Esophagus squamous epithelium (tissue), 5 donors: ENCODE measurements around the gene RALGPS1. TPM values are rescaled to one million over a fixed set of nuclear protein-coding genes. Genes with fewer than 3 reads are reported as not detected.

Experiments
- DNase-seq: peaks from one replicate; lab custom pipeline; 2025; lab: John Stamatoyannopoulos, UW
- H3K27ac ChIP-seq, 4 donors: fragments of 200-600 bp; sonication (generic); one replicate each; pipeline ENCODE4 v1.5.1; 2016 to 2019; ENCODE audit warnings: mild to moderate bottlenecking in 1 of 4
- H3K27me3 ChIP-seq, 4 donors: fragments of 200-600 bp; sonication (generic); 1 replicate in 3 of 4; 2 replicates in 1 of 4; pipeline versions ENCODE4 v1.5.1 to v1.6.0; 2017 to 2021; ENCODE audit warnings: antibody characterized with exemption in 1 of 4
- H3K36me3 ChIP-seq, 3 donors: fragments of 200-600 bp; sonication (generic); one replicate each; pipeline ENCODE4 v1.5.1; 2016 to 2019
- H3K4me1 ChIP-seq, 3 donors: fragments of 200-600 bp; sonication (generic); one replicate each; pipeline ENCODE4 v1.5.1; 2017 to 2019
- H3K4me3 ChIP-seq, 4 donors: fragments of 200-600 bp; sonication (generic); 1 replicate in 3 of 4; 2 replicates in 1 of 4; pipeline ENCODE4 v1.5.1; 2016 to 2019; ENCODE audit warnings: mild to moderate bottlenecking in 2 of 4, moderate library complexity in 1 of 4
- H3K9me3 ChIP-seq, 3 donors: fragments of 200-600 bp; sonication (generic); one replicate each; pipeline ENCODE4 v1.5.1; 2016 to 2019
- CTCF ChIP-seq, 6 experiments: fragments of 450-650 bp in 4 of 6; fragments of 200-600 bp in 2 of 6; sonication (generic) in 2 of 6; IDR thresholded peaks; one replicate each; pipeline ENCODE4 v1.5.1; 2016 to 2019; ENCODE audit warnings: antibody characterized with exemption in 6 of 6, mild to moderate bottlenecking in 4 of 6, moderate library complexity in 4 of 6
- POLR2A ChIP-seq, 4 donors: fragments of 450-650 bp; IDR thresholded peaks; one replicate each; pipeline ENCODE4 v1.6.1; 2017; ENCODE audit warnings: antibody characterized with exemption in 4 of 4, mild to moderate bottlenecking in 4 of 4, moderate library complexity in 3 of 4
- WGBS, 2 donors: methylation state at CpG; one replicate each; pipeline ENCODE4 v1.1.5; 2018; 5-methylcytosine and 5-hydroxymethylcytosine counted together
- intact Hi-C: fragments of 100-400 bp; cut with DNase I; formaldehyde crosslinking; loops from one replicate; pipeline ENCODE4 v1.15.0; 2022
- total RNA-seq, 4 donors: library from RNA; depleted of rRNA; stranded (reverse); fragments of >200 nt; gene quantifications; one replicate each; pipeline ENCODE4 v1.1.0, GENCODE V29; 2016
- donor health status: DM: yes; HTN: yes; CAD: no.

RALGPS1 gene
- total RNA-seq, 4 donors from 2014 or later: 3.0 to 16.4 (median 10.6) TPM

GRCh38 chr9:127130235-127130634 is 215.7 kb downstream of the RALGPS1 start:
- 86 to 88% methylated on average over 2 of the region's 2 CpGs for WGBS, 2 donors
- Histone ChIP-seq H3K4me1 (peaks cover 51 to 83% (median 64%) of the 10 kb centered on the region in 3 donors), H3K36me3 (no peaks in the 10 kb centered on the region), H3K27me3 (no peaks in the 10 kb centered on the region), H3K4me3 (no peak overlapping the region), H3K9me3 (no peaks in the 10 kb centered on the region), H3K27ac (peak overlapping the region in 3 of 4 donors; percentile 83 to 94 (median 87))
- intact Hi-C loops: no loop called here
- no peak for DNase-seq
- no peak for TF ChIP-seq POLR2A (IDR thresholded peaks at IDR 0.05)
- TF ChIP-seq CTCF (IDR thresholded peaks at IDR 0.05): no peak

- Histone ChIP-seq H3K4me1 (peaks cover 51 to 89% (median 69%) of the 10 kb centered on the region in 3 donors), H3K27me3 (no peaks in the 10 kb centered on the region), H3K9me3 (no peaks in the 10 kb centered on the region), H3K36me3 (no peaks in the 10 kb centered on the region), H3K27ac (peak overlapping the region; percentile 73 to 94 (median 85)), H3K4me3 (no peak overlapping the region)
- no peak for TF ChIP-seq POLR2A (IDR thresholded peaks at IDR 0.05)
- TF ChIP-seq CTCF (IDR thresholded peaks at IDR 0.05): no peak
- WGBS, 2 donors: 35 to 48% methylated on average over 9 to 10 of the region's 10 CpGs
- intact Hi-C loops: no loop called here
- no peak for DNase-seq
These were observed 216.3 kb downstream of the RALGPS1 start for GRCh38 chr9:127130661-127131538.

DNA sequence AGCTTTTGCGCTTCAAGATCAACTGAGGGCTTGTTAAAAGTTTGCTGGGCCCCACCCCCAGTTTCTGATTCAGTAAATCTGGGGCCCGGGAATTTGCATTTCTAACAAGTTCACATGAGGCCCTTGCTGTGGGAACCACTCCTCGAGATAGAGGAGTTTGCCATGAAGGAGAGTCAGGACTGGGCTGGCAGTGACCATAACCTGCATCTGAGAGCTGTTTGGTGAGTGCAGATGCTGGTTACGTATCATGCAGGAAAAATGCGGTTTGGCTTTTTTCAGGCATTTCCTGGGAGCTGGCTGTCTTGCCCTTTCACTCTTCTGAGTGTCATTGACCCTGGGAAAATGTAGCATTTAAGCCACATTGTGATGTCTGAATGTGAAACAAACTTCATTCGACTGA is 217.3 kb downstream of the RALGPS1 start:
- no peak for DNase-seq
- H3K36me3 ChIP-seq: no peaks in the 10 kb centered on the region
- H3K9me3 ChIP-seq: no peaks in the 10 kb centered on the region
- 65 to 83% methylated on average over 4 of the region's 6 CpGs for WGBS, 2 donors
- peak overlapping the region; percentile 73 to 94 (median 85) for H3K27ac ChIP-seq
- peaks cover 51 to 94% (median 69%) of the 10 kb centered on the region in 3 donors for H3K4me1 ChIP-seq
- H3K27me3 ChIP-seq: no peaks in the 10 kb centered on the region
- TF ChIP-seq POLR2A (IDR thresholded peaks at IDR 0.05): no peak
- TF ChIP-seq CTCF (IDR thresholded peaks at IDR 0.05): no peak
- intact Hi-C loops: no loop called here
- H3K4me3 ChIP-seq: no peak overlapping the region

DNA sequence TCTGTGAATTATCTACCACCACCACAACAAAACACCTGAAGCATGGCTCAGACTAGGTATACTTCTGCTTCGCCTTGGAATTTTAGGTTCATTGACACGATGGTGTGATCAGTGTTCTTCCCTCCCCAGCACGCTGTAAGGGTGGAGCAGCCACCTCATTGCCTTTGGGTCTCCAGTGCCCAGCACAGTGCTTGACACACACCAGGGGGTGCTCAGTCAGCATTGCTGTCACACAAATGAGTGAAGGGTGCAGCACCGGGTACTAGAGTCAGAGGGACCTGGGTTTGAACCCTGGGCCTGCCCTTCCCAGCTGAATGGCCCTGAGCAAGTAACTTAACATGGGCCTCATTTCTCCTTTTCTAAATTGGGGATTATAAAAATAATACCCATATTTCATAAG is 217.8 kb downstream of the RALGPS1 start:
- DNase-seq: no peak
- intact Hi-C loops: no loop called here
- no peaks in the 10 kb centered on the region for H3K36me3 ChIP-seq
- H3K27ac ChIP-seq: peak overlapping the region; percentile 73 to 94 (median 85)
- WGBS, 2 donors: 80 to 90% methylated on average over 4 of the region's 4 CpGs
- peaks cover 51 to 89% (median 69%) of the 10 kb centered on the region in 3 donors for H3K4me1 ChIP-seq
- TF ChIP-seq POLR2A (IDR thresholded peaks at IDR 0.05) (no peak), CTCF (IDR thresholded peaks at IDR 0.05) (no peak)
- no peaks in the 10 kb centered on the region for H3K9me3 ChIP-seq
- no peaks in the 10 kb centered on the region for H3K27me3 ChIP-seq
- H3K4me3 ChIP-seq: no peak overlapping the region
